Neural cell (in vitro differentiated cells): ENCODE data around the gene ZNF547. TPM values are rescaled to one million over a fixed set of nuclear protein-coding genes. Genes with fewer than 3 reads are reported as not detected.

Source experiments
- H2AFZ ChIP-seq: fragments of 200-600, 300-800 bp; sonication (generic), shearing (Covaris generic); 2 replicates; pipeline ENCODE4 v1.6.0; 2014; ENCODE audit warnings: low read depth, mild to moderate bottlenecking, antibody characterized with exemption, low read length, moderate library complexity
- H3F3A ChIP-seq: fragments of 200-600 bp; shearing (Covaris generic); 2 replicates; pipeline ENCODE4 v1.6.1; 2016; ENCODE audit warnings: mild to moderate bottlenecking, moderate library complexity, mixed read lengths, antibody characterized with exemption, low read length; ENCODE audit not compliant: insufficient read depth, poor library complexity, severe bottlenecking
- H3K27ac ChIP-seq: fragments of 200-600, 300-800 bp; sonication (generic), shearing (Covaris generic); 2 replicates; pipeline ENCODE4 v1.5.1; 2014; ENCODE audit warnings: mild to moderate bottlenecking, low read length, moderate library complexity
- H3K27me3 ChIP-seq: fragments of 300-800, 200-600 bp; sonication (generic), shearing (Covaris generic); 2 replicates; pipeline ENCODE4 v1.6.0; 2014; ENCODE audit warnings: mild to moderate bottlenecking, low read depth, low read length, moderate library complexity; ENCODE audit not compliant: insufficient read depth
- H3K36me3 ChIP-seq: fragments of 300-800, 200-600 bp; sonication (generic), shearing (Covaris generic); 2 replicates; pipeline ENCODE4 v1.5.1; 2014; ENCODE audit warnings: mild to moderate bottlenecking, antibody characterized with exemption, low read length, moderate library complexity; ENCODE audit not compliant: insufficient read depth
- H3K4me2 ChIP-seq: fragments of 300-800, 200-600 bp; sonication (generic), shearing (Covaris generic); 2 replicates; pipeline ENCODE4 v1.6.0; 2014; ENCODE audit warnings: mild to moderate bottlenecking, low read length
- H3K4me3 ChIP-seq: fragments of 300-800, 200-600 bp; sonication (generic), shearing (Covaris generic); 2 replicates; pipeline ENCODE4 v1.5.1; 2014; ENCODE audit warnings: mild to moderate bottlenecking, low read length, moderate library complexity
- H3K79me2 ChIP-seq: fragments of 200-600 bp; shearing (Covaris generic); replicated peaks from 2 replicates; pipeline ENCODE4 v1.6.0; 2014; ENCODE audit warnings: mild to moderate bottlenecking, low read length, moderate library complexity; ENCODE audit not compliant: insufficient read depth
- H3K9ac ChIP-seq: fragments of 300-800, 200-600 bp; sonication (generic), shearing (Covaris generic); 2 replicates; pipeline ENCODE4 v1.6.1; 2016; ENCODE audit warnings: mild to moderate bottlenecking, low read length, mixed read lengths
- H3K9me2 ChIP-seq: fragments of 200-600 bp; shearing (Covaris generic); 2 replicates; pipeline ENCODE4 v1.6.1; 2016; ENCODE audit warnings: mild to moderate bottlenecking, low read length, mixed read lengths; ENCODE audit not compliant: insufficient read depth
- H3K9me3 ChIP-seq: fragments of 200-600, 300-800 bp; sonication (generic), shearing (Covaris generic); 2 replicates; pipeline ENCODE4 v1.6.1; 2016; ENCODE audit warnings: mild to moderate bottlenecking, mixed run types, low read length, moderate library complexity, mixed read lengths
- H4K20me1 ChIP-seq: fragments of 200-600 bp; shearing (Covaris generic); 2 replicates; pipeline ENCODE4 v1.6.1; 2016; ENCODE audit warnings: mild to moderate bottlenecking, mixed run types; ENCODE audit not compliant: insufficient read depth
- CTCF ChIP-seq: fragments of 450-650 bp; IDR thresholded peaks from 2 replicates; pipeline ENCODE4 v1.5.1; 2014; ENCODE audit warnings: antibody characterized with exemption, mild to moderate bottlenecking, moderate library complexity; ENCODE audit not compliant: poor library complexity, severe bottlenecking
- EP300 ChIP-seq: fragments of 450-650 bp; conservative IDR thresholded peaks from 2 replicates; pipeline ENCODE4 v1.6.1; 2014; ENCODE audit warnings: antibody characterized with exemption, mild to moderate bottlenecking, moderate library complexity; ENCODE audit not compliant: poor library complexity, severe bottlenecking
- EZH2 ChIP-seq: fragments of 200-600, 300-800 bp; shearing (Covaris generic), sonication (generic); IDR thresholded peaks from 2 replicates; pipeline ENCODE4 v1.6.1; 2014; ENCODE audit warnings: antibody characterized with exemption, low read length, borderline replicate concordance, mild to moderate bottlenecking; ENCODE audit not compliant: insufficient read depth, poor library complexity, severe bottlenecking
- MXI1 ChIP-seq: fragments of 450-650 bp; conservative IDR thresholded peaks from 2 replicates; pipeline ENCODE4 v1.6.1; 2014; ENCODE audit warnings: antibody characterized with exemption, mild to moderate bottlenecking; ENCODE audit not compliant: poor library complexity, severe bottlenecking
- POLR2AphosphoS5 ChIP-seq: IDR thresholded peaks from 2 replicates; pipeline ENCODE4 v1.6.1; 2012
- RAD21 ChIP-seq: fragments of 450-650 bp; conservative IDR thresholded peaks from 2 replicates; pipeline ENCODE4 v1.6.1; 2014; ENCODE audit warnings: antibody characterized with exemption, mild to moderate bottlenecking, moderate library complexity
- REST ChIP-seq: IDR thresholded peaks from 2 replicates; pipeline ENCODE4 v1.6.1; 2012; ENCODE audit warnings: borderline replicate concordance
- SMC3 ChIP-seq: fragments of 450-650 bp; conservative IDR thresholded peaks from 2 replicates; pipeline ENCODE4 v1.6.1; 2014; ENCODE audit warnings: antibody characterized with exemption, mild to moderate bottlenecking, moderate library complexity; ENCODE audit not compliant: poor library complexity
- TAF1 ChIP-seq: IDR thresholded peaks from 2 replicates; pipeline ENCODE4 v1.6.1; 2012; ENCODE audit warnings: low read depth
- polyA plus RNA-seq: library from polyadenylated mRNA; depleted of rRNA; stranded (reverse); fragments of >200 nt; gene quantifications from 2 replicates; pipeline ENCODE4 v1.2.3, GENCODE V29; 2014

ZNF547 gene
- polyA plus RNA-seq, 1 donor from 2014 or later = 11.6 TPM

- H3K27me3 ChIP-seq = no peaks in the 10 kb centered on the region
- peaks cover 5% of the 10 kb centered on the region for H3F3A ChIP-seq
- peak within 1 kb of the TSS; percentile 100 for H3K9ac ChIP-seq
- H4K20me1 ChIP-seq = no peaks in the 10 kb centered on the region
- no peaks in the 10 kb centered on the region for H3K36me3 ChIP-seq
- H3K4me2 ChIP-seq = peak within 1 kb of the TSS; percentile 100
- H3K4me3 ChIP-seq = peak within 1 kb of the TSS; percentile 97
- H3K79me2 ChIP-seq = peaks cover 44% of the 10 kb centered on the region
- peak within 1 kb of the TSS; percentile 100 for H3K27ac ChIP-seq
- peak; percentile 64 for TF ChIP-seq CTCF
- peak; percentile 44 for TF ChIP-seq RAD21
- TF ChIP-seq POLR2AphosphoS5 = peak; percentile 99
- no peak for TF ChIP-seq EZH2
- TF ChIP-seq SMC3 = peak; percentile 58
- peak; percentile 87 for TF ChIP-seq TAF1
- peak; percentile 78 for TF ChIP-seq EP300
- TF ChIP-seq MXI1 = peak; percentile 71
- TF ChIP-seq REST = peak; percentile 95
- no peaks in the 10 kb centered on the region for H3K9me2 ChIP-seq
- H2AFZ ChIP-seq = peak within 1 kb of the TSS; percentile 87
- no peaks in the 10 kb centered on the region for H3K9me3 ChIP-seq
Measured at GRCh38 chr19:57389730-57390598, 26.6 kb downstream of the ZNF547 start, which contains the start of gene ZNF548. Gene ZNF548 (plus strand): TSS chr19:57389854. CDS start chr19:57390100, 246 bp downstream.

GRCh38 chr19:57395710-57396109 is 32.4 kb downstream of the ZNF547 start:
- Histone ChIP-seq H3K4me2 (no peak overlapping the region), H3K9ac (no peak overlapping the region), H3K36me3 (peaks cover 18% of the 10 kb centered on the region), H4K20me1 (no peaks in the 10 kb centered on the region), H3K27me3 (no peaks in the 10 kb centered on the region), H3K27ac (no peak overlapping the region), H3F3A (no peaks in the 10 kb centered on the region), H2AFZ (no peak overlapping the region), H3K79me2 (peaks cover 43% of the 10 kb centered on the region), H3K4me3 (no peak overlapping the region), H3K9me3 (no peaks in the 10 kb centered on the region), H3K9me2 (no peaks in the 10 kb centered on the region)
- TF ChIP-seq REST (no peak), MXI1 (no peak)
